AG09319 (cell line): ENCODE measurements around the gene GLDN.

Experiments used
- DNase-seq: peaks from one replicate; pipeline ENCODE4 v3.0.0-alpha.2; 2010; ENCODE audit warnings: low read depth; ENCODE audit errors: extremely low read depth
- TF ChIP-seq, protein P1 (sequence below): IDR thresholded peaks from 2 replicates; pipeline ENCODE4 v1.5.1; 2011; ENCODE audit warnings: low read depth, mild to moderate bottlenecking, inconsistent platforms, low read length, moderate library complexity

The GLDN gene

GRCh38 chr15:51341366-51342226, at the start of gene GLDN:
TSS of gene GLDN (plus strand) at chr15:51341655. CDS start at chr15:51341685, 30 bp downstream.
- TF ChIP-seq, protein P1, sequence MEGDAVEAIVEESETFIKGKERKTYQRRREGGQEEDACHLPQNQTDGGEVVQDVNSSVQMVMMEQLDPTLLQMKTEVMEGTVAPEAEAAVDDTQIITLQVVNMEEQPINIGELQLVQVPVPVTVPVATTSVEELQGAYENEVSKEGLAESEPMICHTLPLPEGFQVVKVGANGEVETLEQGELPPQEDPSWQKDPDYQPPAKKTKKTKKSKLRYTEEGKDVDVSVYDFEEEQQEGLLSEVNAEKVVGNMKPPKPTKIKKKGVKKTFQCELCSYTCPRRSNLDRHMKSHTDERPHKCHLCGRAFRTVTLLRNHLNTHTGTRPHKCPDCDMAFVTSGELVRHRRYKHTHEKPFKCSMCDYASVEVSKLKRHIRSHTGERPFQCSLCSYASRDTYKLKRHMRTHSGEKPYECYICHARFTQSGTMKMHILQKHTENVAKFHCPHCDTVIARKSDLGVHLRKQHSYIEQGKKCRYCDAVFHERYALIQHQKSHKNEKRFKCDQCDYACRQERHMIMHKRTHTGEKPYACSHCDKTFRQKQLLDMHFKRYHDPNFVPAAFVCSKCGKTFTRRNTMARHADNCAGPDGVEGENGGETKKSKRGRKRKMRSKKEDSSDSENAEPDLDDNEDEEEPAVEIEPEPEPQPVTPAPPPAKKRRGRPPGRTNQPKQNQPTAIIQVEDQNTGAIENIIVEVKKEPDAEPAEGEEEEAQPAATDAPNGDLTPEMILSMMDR: no peak
- no peak for DNase-seq

DNA sequence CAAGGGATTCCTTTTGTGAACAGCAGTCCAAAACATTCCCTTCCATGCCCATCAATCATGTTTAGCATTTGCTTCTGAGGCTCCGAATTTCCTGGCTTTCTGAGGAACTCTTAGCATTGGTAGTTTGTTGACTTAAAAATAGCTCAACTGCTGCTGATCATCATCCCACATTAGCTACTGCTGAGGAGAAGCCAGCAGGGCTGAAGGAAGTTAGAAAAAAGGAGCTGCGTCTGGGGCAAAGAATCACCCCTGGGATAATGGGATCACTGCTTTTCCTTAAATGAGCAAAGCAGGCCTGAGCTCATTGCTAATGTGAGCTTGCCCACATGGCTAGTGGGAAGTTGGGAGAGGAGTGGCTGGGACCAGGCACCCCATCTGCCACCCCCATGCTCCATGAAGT, 42.8 kb upstream of the GLDN start:
- TF ChIP-seq, protein P1: no peak
- DNase-seq: no peak

DNA sequence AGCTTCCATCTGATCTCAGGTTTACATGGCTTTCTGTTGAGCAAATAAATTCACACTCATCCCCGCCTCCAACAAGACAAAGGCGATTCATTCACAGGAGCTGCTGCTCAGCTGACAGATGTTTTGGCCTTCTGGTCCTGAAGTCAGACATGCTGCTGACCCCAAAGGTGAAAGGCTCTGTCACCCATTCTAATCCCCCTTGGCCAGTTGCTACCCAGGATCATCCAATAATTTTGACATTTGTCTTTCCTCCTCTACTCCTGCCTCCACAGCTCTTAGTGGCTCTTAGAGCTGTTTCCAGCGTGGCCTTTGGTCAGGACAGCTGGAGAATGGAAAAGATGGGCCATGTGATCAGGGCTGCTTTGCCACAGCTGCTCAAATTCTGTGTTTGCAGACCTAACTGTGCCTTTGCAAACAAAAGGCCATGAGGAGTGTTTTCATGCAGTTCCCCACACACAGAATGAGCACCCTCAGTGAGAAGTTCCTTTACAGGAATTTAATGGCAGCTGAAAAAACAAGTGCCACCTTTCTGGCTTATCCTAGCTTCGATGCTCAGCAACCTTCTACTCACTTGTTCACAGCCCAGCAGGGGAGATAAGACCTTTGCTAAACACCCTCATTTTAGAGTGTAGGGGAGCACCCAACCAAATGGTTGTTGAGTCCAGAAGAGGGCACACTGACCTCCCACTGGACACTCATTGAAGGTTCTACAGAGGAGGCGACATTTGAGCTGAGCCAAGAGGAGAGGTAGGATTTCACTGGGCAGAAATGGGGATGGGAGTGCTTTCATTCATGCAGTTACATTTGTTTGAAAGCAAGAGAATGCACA, 42.1 kb upstream of the GLDN start:
- no peak for DNase-seq
- TF ChIP-seq, protein P1: no peak

DNA sequence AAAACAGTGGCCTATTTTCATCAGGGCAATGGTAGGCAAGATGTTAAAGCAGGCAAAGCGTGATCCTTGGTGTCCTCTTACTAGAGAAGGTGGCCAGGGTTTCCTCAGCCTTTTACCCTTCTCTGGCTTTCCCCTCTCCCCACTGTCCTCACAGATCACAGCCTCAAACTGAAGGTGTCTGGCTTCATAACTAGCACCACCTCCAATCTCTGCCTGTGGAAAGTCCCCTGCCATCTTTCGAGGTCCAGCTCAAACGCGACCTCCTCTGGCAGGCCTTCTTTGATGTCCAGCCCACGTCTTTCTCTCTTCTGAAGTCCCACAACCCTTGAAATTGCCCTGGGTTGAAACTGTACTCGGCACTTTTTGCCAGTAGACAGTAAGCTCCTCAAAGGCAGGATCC, 39.0 kb upstream of the GLDN start:
- TF ChIP-seq, protein P1: no peak
- DNase-seq: no peak

DNA sequence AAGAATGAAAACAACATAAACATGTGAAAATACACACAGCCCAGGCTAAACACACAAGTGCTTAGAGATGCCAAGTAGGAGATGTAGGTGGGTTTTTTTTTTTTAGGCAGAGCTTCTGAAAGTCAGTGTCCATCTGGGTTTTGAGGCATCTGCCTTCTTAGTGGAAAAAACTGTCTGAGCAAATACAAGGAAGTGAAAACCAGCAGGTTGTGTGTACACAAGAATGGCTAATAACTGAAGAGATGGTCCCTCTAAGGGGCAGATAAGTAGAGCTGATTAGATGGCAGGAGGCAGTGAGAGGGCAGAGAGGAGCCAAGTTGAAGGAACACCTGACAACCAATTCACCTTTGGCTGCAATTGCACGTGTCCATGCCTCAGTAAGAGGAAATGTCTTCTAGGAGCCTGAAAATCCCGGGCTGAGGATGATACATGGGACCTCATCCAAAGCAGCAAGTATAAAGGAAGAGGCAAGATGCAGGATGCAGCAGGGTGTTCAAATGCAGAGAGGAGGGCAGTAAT, 37.9 kb upstream of the GLDN start:
- no peak for DNase-seq
- TF ChIP-seq, protein P1: no peak

GRCh38 chr15:51307325-51307724, 34.1 kb upstream of the GLDN start:
- TF ChIP-seq, protein P1: no peak
- no peak for DNase-seq

DNA sequence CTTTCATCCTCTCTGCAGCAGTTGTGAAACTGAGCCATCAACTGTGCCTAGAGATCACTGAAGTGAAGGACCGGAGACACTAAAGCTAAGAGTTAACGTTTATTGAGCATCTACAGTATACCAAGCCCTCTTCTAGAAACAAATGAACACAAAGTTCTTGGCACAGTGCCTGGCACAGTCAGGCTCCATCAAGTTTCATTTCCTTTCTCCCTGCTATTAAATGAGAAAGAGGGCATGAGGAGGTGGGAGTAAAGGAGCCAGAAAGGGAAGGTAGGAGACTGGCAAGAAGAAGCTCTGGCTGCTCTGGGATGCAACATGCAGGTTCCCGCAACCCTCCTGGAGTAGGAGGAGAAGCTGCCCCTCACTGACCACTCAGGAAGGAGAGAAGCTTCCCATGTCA, 33.6 kb upstream of the GLDN start:
- DNase-seq: no peak

More for the DNA sequence above, 33.6 kb upstream of the GLDN start:
- TF ChIP-seq, protein P1: no peak
